GM12864 (cell line): ENCODE measurements around the gene MOB3A.

Source experiments
- DNase-seq: peaks from one replicate; pipeline ENCODE4 v3.0.0-alpha.2; 2011; ENCODE audit warnings: low read depth
- H3K4me3 ChIP-seq: 2 replicates; pipeline ENCODE4 v1.5.1; 2011; ENCODE audit warnings: mild to moderate bottlenecking, low read depth, low read length, control low read depth
- CTCF ChIP-seq: IDR thresholded peaks from 2 replicates; pipeline ENCODE4 v1.5.1; 2011; ENCODE audit warnings: low read depth, mild to moderate bottlenecking, moderate library complexity, low read length, control low read depth, inconsistent platforms; ENCODE audit errors: missing control alignments

The MOB3A gene

DNA sequence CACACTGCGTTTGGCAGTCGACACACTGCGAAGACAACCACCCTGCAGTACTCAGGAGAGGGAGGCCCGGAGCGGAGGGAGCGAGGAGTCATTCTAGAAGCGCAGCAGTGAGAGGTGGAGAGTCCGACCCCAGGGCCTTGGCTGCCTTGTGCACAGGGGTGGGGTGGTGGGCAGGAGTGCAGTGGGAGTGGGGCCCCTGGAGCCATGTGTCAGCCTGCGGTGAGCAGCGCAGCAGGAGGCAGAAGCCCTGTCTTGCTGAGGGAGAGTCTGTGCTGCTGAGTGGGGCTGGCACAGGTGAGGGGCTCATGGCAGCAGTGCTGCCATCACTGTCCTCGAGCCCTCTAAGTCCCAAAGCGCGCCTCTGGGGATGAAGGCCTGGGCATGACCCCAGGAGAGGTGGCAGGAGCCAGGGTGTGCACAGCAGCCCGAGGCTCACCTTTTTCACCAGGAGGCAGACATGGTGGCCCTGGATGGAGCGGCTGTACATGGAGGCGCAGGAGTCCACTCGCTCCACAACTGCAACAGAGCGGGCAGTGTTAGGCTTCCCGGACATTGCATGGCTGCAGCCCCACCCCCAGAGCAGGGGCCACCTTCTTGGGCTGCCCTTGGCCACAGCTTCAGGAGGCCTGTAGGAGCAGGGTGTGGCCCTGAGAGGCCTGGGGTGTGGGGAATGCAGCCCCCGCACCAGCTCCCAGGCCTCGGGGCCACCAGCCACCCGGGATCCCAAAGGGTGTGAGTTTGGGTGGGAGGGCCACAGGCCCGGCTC, 12.3 kb upstream of the MOB3A start:
- TF ChIP-seq CTCF = no peak
- H3K4me3 ChIP-seq = no peak overlapping the region
- DNase-seq = no peak

DNA sequence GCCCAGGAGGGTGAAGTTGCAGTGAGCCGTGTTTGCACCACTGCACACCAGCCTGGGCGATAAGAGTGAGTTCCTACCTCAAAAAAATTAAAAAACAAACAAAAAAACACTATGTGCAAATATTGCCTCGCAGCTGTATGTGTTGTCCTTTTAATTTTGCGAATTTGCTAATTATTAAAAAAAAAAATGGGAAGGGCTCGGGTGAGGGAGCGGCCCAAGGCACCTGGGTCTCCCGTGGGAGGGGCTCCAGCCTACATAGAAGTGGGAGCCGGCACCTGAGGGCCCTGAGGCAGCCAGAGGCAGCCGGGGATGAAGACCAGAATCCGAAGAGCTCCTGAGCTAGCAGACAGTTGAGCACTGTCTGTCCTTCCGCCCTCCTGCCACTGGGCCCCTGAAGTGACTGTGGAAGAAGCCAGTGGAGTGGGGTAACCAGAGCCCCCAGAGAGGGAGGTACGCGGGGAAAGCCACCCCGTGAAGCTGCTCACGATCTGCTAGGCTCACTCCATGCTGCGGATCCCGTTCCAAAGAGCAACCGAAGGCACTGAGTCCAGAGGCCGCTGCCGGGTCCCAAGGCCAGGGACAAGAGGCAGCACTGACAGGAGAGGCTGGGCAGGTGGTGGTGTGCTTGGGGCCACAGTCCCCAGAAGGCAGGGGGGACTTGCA, 7.0 kb upstream of the MOB3A start:
- no peak for DNase-seq
- H3K4me3 ChIP-seq = no peak overlapping the region
- no peak for TF ChIP-seq CTCF

DNA sequence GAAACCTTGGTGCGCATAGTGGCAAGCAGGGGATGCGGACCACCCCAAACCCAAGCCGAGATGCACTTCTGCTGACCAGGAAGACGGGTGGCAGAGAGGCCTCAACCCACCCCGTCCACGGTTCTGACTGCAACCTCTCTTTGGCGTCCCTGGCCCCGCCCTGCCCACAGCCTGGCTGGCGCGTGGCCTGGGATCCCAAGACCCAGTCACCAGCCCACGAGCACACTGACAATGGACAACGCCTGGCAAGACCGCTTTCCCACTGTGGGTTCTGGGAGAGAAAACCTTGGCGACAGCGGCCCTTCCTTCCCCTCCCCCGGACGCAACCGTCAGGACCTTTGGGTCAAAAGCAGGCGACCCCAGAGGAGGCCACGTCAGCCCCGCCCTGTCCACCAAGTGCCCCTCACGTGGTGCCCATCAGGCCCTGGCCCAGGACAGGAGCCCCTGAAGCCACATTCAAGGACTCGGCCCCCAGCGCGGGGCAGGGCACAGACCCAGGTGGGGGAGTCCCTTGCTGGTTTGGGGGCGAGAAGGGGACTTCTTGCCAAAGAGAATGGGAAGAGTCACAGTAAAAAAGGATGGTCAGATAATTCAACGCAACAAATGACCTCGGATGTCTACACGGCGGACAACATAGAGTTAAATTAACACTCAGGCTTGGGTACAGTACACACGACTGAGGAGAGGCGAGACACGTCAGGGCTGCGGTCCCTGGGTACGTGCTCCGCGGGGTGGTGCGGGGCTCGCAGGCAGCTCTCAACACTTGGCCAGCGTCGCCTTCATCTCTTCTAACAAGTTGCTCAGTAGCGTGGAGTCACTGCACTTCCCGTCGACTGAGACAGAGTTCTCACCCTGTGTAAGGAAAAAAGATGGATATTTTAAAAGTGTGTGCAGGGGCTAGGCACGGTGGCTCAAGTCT, 5.5 kb upstream of the MOB3A start:
- DNase-seq = no peak
- H3K4me3 ChIP-seq = no peak overlapping the region
- TF ChIP-seq CTCF = no peak

DNA sequence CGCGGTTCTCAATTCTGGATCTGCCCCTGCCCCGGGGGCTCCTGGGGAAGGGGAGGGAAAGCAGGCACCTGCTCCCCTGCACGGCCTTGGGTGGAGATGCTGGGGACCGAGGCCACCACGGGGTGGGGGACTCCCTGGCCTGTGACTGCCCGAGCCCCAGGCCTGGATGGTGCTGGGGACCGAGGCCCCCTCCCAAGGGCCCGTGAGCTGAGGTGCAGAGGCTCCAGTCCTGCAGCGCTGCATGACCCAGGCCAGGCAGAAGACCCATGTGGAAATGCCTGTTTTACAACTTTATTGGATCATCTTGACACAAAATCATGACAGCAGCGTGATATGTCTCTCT, 4.6 kb upstream of the MOB3A start:
- H3K4me3 ChIP-seq = no peak overlapping the region
- no peak for TF ChIP-seq CTCF
- DNase-seq = no peak

DNA sequence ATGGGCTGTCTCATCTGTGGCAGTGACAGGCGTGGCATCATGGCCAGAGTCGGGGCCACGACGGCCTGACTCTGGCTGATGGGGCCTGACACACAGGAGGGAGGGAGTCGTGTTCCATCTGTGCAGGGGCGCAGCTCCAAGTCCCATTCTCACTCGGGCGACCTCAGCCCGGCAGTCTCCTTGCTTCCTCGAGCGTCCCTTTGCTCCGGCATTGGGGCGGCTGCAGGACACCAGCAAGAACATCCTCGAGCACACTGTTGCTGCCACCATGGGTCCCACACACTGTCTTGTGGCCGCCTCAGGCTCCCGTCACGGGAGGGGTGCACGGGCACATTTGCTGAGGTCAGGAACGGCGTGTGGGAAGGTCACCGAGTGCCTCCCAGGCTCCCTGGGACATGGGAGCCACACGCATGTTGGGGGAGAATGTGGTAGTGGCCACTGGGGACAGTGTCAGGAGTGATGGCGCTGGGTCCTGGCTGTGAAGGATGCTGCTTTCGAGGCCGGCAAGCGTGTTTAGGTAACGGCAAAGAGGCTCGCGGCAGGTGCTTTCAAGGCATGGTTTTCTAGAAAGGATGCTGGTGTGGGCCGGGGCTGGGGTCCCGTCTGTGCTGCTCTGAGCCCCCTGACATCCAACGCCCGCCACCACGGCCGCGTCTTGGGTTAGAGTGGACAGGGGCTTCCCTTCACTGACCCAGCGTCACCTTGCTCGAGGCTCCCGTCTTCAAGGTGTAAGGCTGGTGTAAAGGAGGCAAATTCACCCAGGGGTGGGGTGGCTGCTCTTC, 4.0 kb upstream of the MOB3A start:
- no peak for DNase-seq

More for the DNA sequence above, 4.0 kb upstream of the MOB3A start:
- TF ChIP-seq CTCF = no peak
- H3K4me3 ChIP-seq = no peak overlapping the region
